Trophoblast cell (in vitro differentiated cells and primary cell): ENCODE results near the gene GNGT2.

Experiments used
- DNase-seq, 2 donors: peaks; one replicate each; pipeline ENCODE4 v3.0.0-alpha.2; 2016
- H2AFZ ChIP-seq: 2 replicates; pipeline ENCODE4 v1.6.1; 2013; ENCODE audit warnings: low read length, moderate library complexity, mild to moderate bottlenecking; ENCODE audit not compliant: insufficient read depth, poor library complexity
- H2AK5ac ChIP-seq: 2 replicates; pipeline ENCODE4 v1.6.1; 2013; ENCODE audit warnings: mild to moderate bottlenecking, low read length
- H2BK120ac ChIP-seq: 2 replicates; pipeline ENCODE4 v1.6.1; 2013; ENCODE audit warnings: low read length, mild to moderate bottlenecking, moderate library complexity; ENCODE audit not compliant: insufficient read depth, poor library complexity
- H2BK12ac ChIP-seq: 2 replicates; pipeline ENCODE4 v1.6.1; 2013; ENCODE audit warnings: mild to moderate bottlenecking, low read length, moderate library complexity
- H2BK5ac ChIP-seq: 2 replicates; pipeline ENCODE4 v1.6.1; 2013; ENCODE audit warnings: low read length, low read depth, moderate library complexity, mild to moderate bottlenecking; ENCODE audit not compliant: poor library complexity
- H3K14ac ChIP-seq: 2 replicates; pipeline ENCODE4 v1.6.1; 2013; ENCODE audit warnings: mild to moderate bottlenecking, low read length
- H3K18ac ChIP-seq: 2 replicates; pipeline ENCODE4 v1.6.1; 2013; ENCODE audit warnings: mild to moderate bottlenecking, low read length
- H3K23ac ChIP-seq: 2 replicates; pipeline ENCODE4 v1.6.1; 2013; ENCODE audit warnings: low read length
- H3K27ac ChIP-seq: 2 replicates; pipeline ENCODE4 v1.5.1; 2013; ENCODE audit warnings: low read depth, mild to moderate bottlenecking, inconsistent platforms, low read length, moderate library complexity
- H3K27me3 ChIP-seq: 2 replicates; pipeline ENCODE4 v1.6.1; 2013; ENCODE audit warnings: inconsistent platforms, mild to moderate bottlenecking, low read length, moderate library complexity; ENCODE audit not compliant: insufficient read depth
- H3K36me3 ChIP-seq, 2 experiments: 1 replicate in 1 of 2; 2 replicates in 1 of 2; pipeline ENCODE4 v1.6.1; 2013; ENCODE audit warnings: low read length in 2 of 2, mild to moderate bottlenecking in 2 of 2, moderate library complexity in 1 of 2; ENCODE audit not compliant: insufficient read depth in 2 of 2, control insufficient read depth in 1 of 2
- H3K4ac ChIP-seq: 2 replicates; pipeline ENCODE4 v1.6.1; 2013; ENCODE audit warnings: low read depth, mild to moderate bottlenecking, low read length, moderate library complexity
- H3K4me1 ChIP-seq, 2 experiments: 1 replicate in 1 of 2; 2 replicates in 1 of 2; pipeline ENCODE4 v1.6.1; 2013; ENCODE audit warnings: low read length in 2 of 2, mild to moderate bottlenecking in 2 of 2, moderate library complexity in 1 of 2; ENCODE audit not compliant: insufficient read depth in 2 of 2, control insufficient read depth in 1 of 2
- H3K4me2 ChIP-seq: 2 replicates; pipeline ENCODE4 v1.6.1; 2013; ENCODE audit warnings: inconsistent platforms, mild to moderate bottlenecking, low read length, moderate library complexity
- H3K4me3 ChIP-seq: 2 replicates; pipeline ENCODE4 v1.5.1; 2013; ENCODE audit warnings: mild to moderate bottlenecking, low read depth, low read length, inconsistent platforms
- H3K79me1 ChIP-seq: one replicate; pipeline ENCODE4 v1.6.1; 2013; ENCODE audit warnings: low read length
- H3K79me2 ChIP-seq: 2 replicates; pipeline ENCODE4 v1.6.1; 2013; ENCODE audit warnings: low read length, mild to moderate bottlenecking; ENCODE audit not compliant: control insufficient read depth, insufficient read depth, poor library complexity
- H3K9ac ChIP-seq: 2 replicates; pipeline ENCODE4 v1.6.1; 2013; ENCODE audit warnings: mild to moderate bottlenecking, low read length
- H3K9me3 ChIP-seq: 2 replicates; pipeline ENCODE4 v1.6.1; 2013; ENCODE audit warnings: low read depth, mild to moderate bottlenecking, control low read depth, inconsistent platforms, low read length; ENCODE audit not compliant: insufficient read depth
- H4K12ac ChIP-seq: 2 replicates; pipeline ENCODE4 v1.6.1; 2013; ENCODE audit warnings: low read depth, mild to moderate bottlenecking, low read length, moderate library complexity
- H4K8ac ChIP-seq: 2 replicates; pipeline ENCODE4 v1.6.1; 2013; ENCODE audit warnings: low read depth, mild to moderate bottlenecking, low read length, moderate library complexity
- H4K91ac ChIP-seq: one replicate; pipeline ENCODE4 v1.6.1; 2013; ENCODE audit warnings: low read depth, mild to moderate bottlenecking, low read length, moderate library complexity
- WGBS: extraction: QIAGEN DNeasy Blood & Tissue Kit; methylation state at CpG from one replicate; pipeline ENCODE4 v1.1.7; 2013; ENCODE audit warnings: missing lambda C conversion rate; ENCODE audit not compliant: insufficient read length, insufficient coverage; ENCODE audit errors: extremely low coverage; 5-methylcytosine and 5-hydroxymethylcytosine counted together

The GNGT2 gene

DNA sequence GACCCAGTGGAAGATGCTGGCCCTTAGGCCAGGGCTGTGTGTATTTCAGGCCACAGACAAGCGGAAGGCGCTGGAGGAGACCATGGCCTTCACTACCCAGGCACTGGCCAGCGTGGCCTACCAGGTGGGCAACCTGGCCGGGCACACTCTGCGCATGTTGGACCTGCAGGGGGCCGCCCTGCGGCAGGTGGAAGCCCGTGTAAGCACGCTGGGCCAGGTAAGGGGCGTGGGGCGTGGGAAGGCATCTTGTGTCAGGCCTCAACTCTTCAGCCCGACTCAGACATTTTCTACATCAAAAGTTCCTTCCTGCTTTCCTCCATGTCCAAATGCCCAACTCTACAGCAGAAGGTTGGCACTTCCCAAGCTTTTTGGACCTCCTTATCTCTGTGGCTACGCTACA, 6.1 kb upstream of the GNGT2 start:
- no peak overlapping the region for H2BK12ac ChIP-seq
- no peak overlapping the region for H3K27ac ChIP-seq
- no peak for DNase-seq
- no peak overlapping the region for H3K4me3 ChIP-seq
- no peaks in the 10 kb centered on the region for H3K27me3 ChIP-seq
- no peak overlapping the region for H3K18ac ChIP-seq
- no peak overlapping the region for H3K4ac ChIP-seq
- no peak overlapping the region for H3K4me2 ChIP-seq
- no peak overlapping the region for H3K14ac ChIP-seq
- no peak overlapping the region for H2BK5ac ChIP-seq
- WGBS = no CpG with 5 or more reads among the region's 13 CpGs
- no peak overlapping the region for H2AFZ ChIP-seq
- no peaks in the 10 kb centered on the region for H3K36me3 ChIP-seq
- no peak overlapping the region for H3K23ac ChIP-seq
- H2BK120ac ChIP-seq = no peak overlapping the region
- H3K79me1 ChIP-seq = no peaks in the 10 kb centered on the region
- H4K91ac ChIP-seq = no peak overlapping the region
- H3K9ac ChIP-seq = no peak overlapping the region
- H4K8ac ChIP-seq = no peak overlapping the region
- H3K9me3 ChIP-seq = no peaks in the 10 kb centered on the region
- H3K4me1 ChIP-seq = no peaks in the 10 kb centered on the region
- H2AK5ac ChIP-seq = no peak overlapping the region
- H4K12ac ChIP-seq = no peak overlapping the region
- H3K79me2 ChIP-seq = no peaks in the 10 kb centered on the region

DNA sequence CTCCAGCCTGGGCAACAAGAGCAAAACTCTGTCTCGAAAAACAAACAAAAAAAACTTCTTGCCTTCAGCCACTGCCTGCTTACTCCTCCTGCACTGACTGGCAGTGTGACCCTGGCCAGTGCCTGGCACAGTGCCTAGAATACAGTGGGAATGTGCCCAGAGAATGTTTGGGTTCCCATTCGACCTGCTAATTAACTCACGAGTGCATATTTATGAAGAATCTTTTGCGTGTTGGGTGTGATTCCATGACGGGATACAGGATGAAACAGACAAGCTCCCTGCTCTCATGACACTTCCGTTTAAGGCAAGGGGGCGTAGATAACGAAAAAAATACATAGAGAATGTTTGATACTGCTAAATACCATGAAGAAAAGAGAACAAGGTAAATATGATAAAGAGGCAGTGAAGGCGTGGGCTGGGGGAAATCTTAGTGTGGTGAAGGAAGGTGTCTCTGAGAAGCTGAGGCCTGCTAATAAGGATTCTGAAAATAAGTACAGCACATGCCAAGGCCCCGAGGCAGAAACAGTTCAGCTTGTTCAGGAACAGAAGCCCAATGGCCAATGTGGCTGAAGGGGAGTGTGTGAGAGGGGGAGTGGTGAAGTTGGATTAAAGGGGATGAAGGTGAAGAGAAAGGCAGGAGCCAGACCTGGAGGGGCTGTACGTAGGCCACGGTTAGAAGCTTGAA, 4.4 kb upstream of the GNGT2 start:
- no peak overlapping the region for H3K23ac ChIP-seq
- peaks cover 2 to 5% of the 10 kb centered on the region in 2 experiments for H3K4me1 ChIP-seq
- H4K12ac ChIP-seq = no peak overlapping the region
- H3K79me2 ChIP-seq = no peaks in the 10 kb centered on the region
- no peak overlapping the region for H4K8ac ChIP-seq
- no peak overlapping the region for H3K4ac ChIP-seq
- no peaks in the 10 kb centered on the region for H3K79me1 ChIP-seq
- no peak for DNase-seq
- H2BK120ac ChIP-seq = no peak overlapping the region
- no peak overlapping the region for H2AK5ac ChIP-seq
- no peaks in the 10 kb centered on the region for H3K9me3 ChIP-seq
- no peak overlapping the region for H3K4me2 ChIP-seq
- no peak overlapping the region for H3K14ac ChIP-seq
- no CpG with 5 or more reads among the region's 12 CpGs for WGBS
- H2AFZ ChIP-seq = no peak overlapping the region
- no peaks in the 10 kb centered on the region for H3K27me3 ChIP-seq
- no peak overlapping the region for H2BK5ac ChIP-seq
- no peak overlapping the region for H2BK12ac ChIP-seq
- H3K36me3 ChIP-seq = no peaks in the 10 kb centered on the region
- no peak overlapping the region for H3K9ac ChIP-seq
- H3K18ac ChIP-seq = no peak overlapping the region
- H3K27ac ChIP-seq = no peak overlapping the region
- no peak overlapping the region for H4K91ac ChIP-seq
- no peak overlapping the region for H3K4me3 ChIP-seq

DNA sequence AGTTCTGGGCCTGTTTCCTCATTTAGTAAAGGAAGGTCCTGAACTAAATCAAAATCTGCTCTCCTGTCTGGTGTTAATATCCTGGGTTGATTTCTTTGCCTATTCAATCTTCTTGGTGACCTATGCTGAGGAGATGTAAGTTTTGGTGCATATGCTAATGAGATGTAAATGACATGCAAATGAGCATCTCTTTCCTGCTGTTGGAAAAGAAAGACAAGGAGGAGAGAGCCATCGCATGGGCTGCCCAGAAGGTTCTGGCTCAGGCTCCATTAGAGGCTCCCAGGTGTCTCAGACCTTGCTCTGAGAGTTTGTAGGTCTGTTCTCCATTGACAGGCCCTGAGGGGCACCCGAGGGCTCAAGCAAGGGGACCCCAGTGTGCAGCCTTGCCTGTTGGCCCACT, 3.5 kb upstream of the GNGT2 start:
- Histone ChIP-seq H3K79me1 (no peaks in the 10 kb centered on the region), H3K4me2 (no peak overlapping the region), H3K36me3 (no peaks in the 10 kb centered on the region), H3K23ac (no peak overlapping the region), H3K18ac (no peak overlapping the region), H3K4me3 (no peak overlapping the region), H3K27ac (no peak overlapping the region), H2AK5ac (no peak overlapping the region), H4K12ac (no peak overlapping the region), H3K27me3 (no peaks in the 10 kb centered on the region), H2BK5ac (no peak overlapping the region), H4K91ac (no peak overlapping the region), H2BK12ac (no peak overlapping the region), H3K4ac (no peak overlapping the region), H3K9me3 (no peaks in the 10 kb centered on the region), H3K14ac (no peak overlapping the region), H3K79me2 (no peaks in the 10 kb centered on the region), H2BK120ac (no peak overlapping the region), H3K4me1 (peaks cover 3 to 6% of the 10 kb centered on the region in 2 experiments), H3K9ac (no peak overlapping the region), H2AFZ (no peak overlapping the region), H4K8ac (no peak overlapping the region)
- no CpG with 5 or more reads among the region's 2 CpGs for WGBS
- DNase-seq = no peak

DNA sequence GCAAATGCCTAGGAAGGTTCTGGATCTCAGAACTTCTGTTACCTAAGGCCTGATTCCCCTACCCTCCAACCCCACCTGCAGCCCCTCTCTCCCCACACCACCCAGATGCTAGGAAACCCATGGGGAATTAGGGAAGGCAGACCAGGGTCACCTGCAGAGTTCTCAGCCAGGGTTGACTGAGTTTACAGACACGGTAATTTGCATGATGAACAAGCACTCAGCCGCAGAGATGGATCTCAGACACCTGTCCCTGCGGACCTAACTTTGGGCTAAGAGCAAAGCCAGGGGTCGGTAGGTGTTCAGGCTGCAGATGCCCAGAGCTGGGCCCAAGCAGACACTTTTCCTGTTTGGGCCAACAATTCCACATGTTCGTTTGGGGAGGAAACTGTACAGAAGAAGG, 3.0 kb upstream of the GNGT2 start:
- Histone ChIP-seq H2BK12ac (no peak overlapping the region), H3K9me3 (no peaks in the 10 kb centered on the region), H2AK5ac (no peak overlapping the region), H3K4me2 (no peak overlapping the region), H4K12ac (no peak overlapping the region), H2BK120ac (no peak overlapping the region), H4K91ac (no peak overlapping the region), H3K4me1 (peaks cover 3 to 6% of the 10 kb centered on the region in 2 experiments), H2BK5ac (no peak overlapping the region), H3K36me3 (no peaks in the 10 kb centered on the region), H3K23ac (no peak overlapping the region), H3K4me3 (no peak overlapping the region), H3K27ac (no peak overlapping the region), H3K79me2 (no peaks in the 10 kb centered on the region), H3K9ac (no peak overlapping the region), H2AFZ (no peak overlapping the region), H3K18ac (no peak overlapping the region), H3K79me1 (no peaks in the 10 kb centered on the region), H3K27me3 (no peaks in the 10 kb centered on the region), H4K8ac (no peak overlapping the region), H3K14ac (no peak overlapping the region), H3K4ac (no peak overlapping the region)
- no peak for DNase-seq
- WGBS = no CpG with 5 or more reads among the region's 5 CpGs
